GM19438 (cell line): Measurements from ENCODE around the gene CKAP4.

ENCODE experiments used
- ATAC-seq: cut with Tn5 transposase; IDR thresholded peaks from one replicate; pipeline ENCODE4 v1.9.1; 2021; ENCODE audit warnings: low read depth; ENCODE audit not compliant: unreplicated experiment

Gene CKAP4

GRCh38 chr12:106243620-106244019 is 4.2 kb downstream of the CKAP4 start:
- ATAC-seq = no peak

DNA sequence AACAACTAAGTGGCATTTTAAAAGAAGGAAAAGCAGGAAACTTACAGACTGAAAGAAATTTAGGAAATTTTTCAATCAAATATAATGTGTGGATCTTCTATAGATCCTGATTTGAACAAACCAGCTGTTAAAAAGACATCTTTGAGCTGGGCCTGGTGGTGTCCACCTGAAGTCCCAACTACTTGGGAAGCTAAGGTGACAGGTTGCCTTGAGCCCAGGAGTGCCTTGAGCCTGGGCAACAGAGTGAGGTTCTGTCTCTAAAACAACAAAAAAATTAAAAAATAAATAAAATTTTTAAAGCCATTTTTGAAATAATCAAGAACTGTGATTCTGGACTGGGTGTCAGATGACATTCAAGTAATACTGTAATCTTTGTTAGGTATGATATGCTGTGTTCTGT is 7.0 kb downstream of the CKAP4 start:
- no peak for ATAC-seq

GRCh38 chr12:106239951-106240335 is 7.9 kb downstream of the CKAP4 start:
- ATAC-seq = no peak

GRCh38 chr12:106239241-106239950 is 8.4 kb downstream of the CKAP4 start:
- ATAC-seq = no peak

GRCh38 chr12:106238146-106238545 is 9.7 kb downstream of the CKAP4 start:
- no peak for ATAC-seq

GRCh38 chr12:106235770-106236169 is 12.1 kb downstream of the CKAP4 start:
- ATAC-seq = no peak

DNA sequence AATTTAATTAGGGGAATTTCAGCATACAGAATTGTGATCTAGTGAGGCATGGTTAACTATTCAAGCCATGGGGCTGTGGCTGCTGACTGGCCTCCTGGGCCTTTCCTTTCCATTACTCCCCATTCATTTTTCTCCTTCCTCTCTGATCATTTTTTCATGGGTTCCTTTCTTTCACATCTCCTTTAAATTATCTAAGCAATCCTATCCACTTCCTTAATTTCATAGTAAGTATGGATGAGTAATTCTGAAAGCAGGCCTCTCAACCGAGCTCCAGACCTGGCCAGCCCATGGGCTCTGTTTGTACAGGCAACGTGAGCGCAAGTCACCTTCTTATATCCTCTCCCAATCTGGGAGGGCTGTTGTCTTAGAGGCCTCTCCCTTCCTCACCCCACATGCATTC is 13.4 kb downstream of the CKAP4 start:
- ATAC-seq = no peak

- no peak for ATAC-seq
These were observed 14.8 kb downstream of the CKAP4 start for GRCh38 chr12:106233011-106233410.

DNA sequence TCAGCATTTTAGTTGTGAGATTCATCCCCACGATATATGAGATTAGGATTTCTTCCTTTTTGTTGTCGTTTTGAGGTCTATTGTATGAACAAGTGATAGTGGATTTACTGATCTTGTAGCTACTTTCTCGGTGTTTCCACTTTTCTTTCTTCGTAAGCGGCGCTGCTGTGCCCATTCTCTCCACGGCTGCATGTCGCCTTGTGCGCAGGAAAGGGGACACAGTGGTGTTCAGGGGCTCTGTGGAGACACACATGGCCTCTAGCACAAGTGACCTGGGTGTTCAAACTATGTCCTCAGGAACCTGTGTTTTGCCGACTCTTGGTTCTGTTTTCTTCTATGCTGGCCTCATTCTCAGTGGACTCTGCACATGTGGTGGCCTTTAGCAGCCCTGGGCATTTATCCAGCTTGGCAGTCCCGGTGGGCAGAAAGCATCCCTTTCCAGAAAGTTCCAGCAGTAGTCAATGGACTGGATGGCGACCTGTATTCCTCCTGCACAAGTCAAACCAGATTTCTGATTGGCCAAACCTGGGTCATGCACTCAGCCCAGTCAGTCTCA is 18.7 kb downstream of the CKAP4 start:
- no peak for ATAC-seq

DNA sequence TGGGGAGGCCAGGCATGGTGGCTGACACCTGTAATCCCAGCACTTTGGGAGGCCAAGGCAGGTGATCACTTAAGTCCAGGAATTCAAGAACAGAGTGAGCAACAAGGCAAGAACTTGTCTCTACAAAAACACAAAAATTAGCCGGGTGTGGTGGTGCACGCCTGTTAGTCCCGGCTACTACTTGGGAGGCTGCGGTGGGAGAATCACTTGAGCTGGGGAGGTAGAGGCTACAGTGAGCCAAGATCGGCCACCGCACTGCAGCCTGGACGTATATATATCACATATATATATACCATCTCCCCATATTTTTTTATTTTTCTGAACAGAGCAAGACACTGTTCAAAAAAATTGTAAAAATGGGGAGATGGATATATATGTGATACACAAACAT is 19.5 kb downstream of the CKAP4 start:
- no peak for ATAC-seq

GRCh38 chr12:106227641-106228319 is 20.0 kb downstream of the CKAP4 start:
- no peak for ATAC-seq

- ATAC-seq = no peak
These were observed 20.8 kb downstream of the CKAP4 start for GRCh38 chr12:106226884-106227640.

DNA sequence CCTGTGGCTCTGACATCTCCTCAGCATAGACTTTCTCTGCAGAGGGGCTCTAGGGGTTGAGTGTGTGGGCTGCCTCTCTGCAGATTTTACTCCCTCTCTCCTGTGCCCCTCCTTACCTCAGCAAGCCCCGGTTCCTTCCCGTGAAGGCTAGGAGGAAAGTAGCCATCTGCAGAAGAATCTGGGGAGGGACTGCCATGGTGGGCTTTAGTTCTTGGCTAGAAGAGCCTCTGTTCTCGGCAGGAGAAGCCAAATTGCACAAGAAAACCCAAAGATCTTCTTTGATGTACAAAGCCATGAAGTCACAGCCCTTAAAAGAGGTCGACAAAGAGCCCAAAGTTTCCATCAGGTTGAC is 23.5 kb downstream of the CKAP4 start:
- ATAC-seq = no peak

DNA sequence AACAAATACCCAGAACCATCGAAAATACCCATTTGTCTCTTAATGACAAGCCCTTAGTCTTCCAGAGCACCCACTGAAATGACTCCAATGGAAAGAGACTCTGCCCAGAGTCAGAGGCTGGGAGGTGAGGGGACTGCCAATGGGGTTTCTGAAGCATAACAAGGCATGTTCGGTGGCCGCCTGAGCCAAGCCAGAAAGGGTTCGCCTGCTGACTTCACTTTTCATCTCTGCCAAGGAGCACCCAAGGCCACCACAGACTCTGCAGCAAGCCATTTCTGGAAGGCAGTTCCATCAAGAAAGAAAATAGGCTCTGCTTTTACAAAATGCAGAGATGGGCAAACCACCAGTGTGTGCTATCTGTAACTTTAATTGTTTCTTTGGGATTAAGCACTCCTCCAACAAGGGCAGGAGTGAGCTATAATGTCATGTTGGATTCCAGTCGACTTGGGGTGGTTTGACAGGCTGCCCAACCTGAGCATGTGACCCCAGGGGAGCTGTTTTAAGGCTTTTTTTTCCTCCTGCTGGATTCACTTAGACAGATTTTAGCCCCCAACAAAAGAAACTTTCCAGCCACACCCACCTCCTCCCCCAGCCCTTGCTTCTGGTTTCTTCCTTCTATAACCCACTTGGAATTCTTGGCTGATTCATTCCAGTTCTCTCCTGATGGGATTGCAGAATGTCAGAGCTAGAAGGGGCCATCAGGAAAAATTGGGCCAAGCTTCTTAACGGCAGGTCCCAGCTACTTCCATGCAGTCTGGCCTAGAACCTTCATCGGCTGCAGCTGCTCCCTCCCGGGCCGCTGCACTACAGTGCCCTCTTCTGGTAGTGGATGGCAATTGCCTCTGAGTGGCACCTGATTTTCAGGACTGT is 24.1 kb downstream of the CKAP4 start:
- ATAC-seq = no peak

GRCh38 chr12:106220536-106220935 is 27.3 kb downstream of the CKAP4 start:
- no peak for ATAC-seq

DNA sequence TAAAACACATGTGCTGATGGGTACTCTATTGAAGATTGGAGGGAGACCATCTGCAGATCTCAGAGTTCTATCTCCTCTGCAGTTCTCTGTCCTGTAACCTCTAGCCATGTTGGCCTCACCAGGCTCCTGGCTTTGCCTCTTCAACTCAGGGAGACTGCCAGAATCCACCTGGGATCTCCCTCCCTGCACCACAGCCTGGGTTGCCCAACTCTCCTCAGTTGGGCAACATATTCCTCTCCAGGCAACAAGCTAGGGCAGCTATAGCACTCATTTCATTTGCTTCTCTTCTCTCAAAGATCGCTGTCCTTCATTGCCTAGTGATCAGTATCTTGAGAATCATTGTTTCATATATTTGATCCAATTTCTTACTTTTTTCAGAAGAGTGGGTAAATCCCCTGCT is 28.8 kb downstream of the CKAP4 start:
- no peak for ATAC-seq

- no peak for ATAC-seq
These were observed 30.1 kb downstream of the CKAP4 start for GRCh38 chr12:106217706-106218105.

DNA sequence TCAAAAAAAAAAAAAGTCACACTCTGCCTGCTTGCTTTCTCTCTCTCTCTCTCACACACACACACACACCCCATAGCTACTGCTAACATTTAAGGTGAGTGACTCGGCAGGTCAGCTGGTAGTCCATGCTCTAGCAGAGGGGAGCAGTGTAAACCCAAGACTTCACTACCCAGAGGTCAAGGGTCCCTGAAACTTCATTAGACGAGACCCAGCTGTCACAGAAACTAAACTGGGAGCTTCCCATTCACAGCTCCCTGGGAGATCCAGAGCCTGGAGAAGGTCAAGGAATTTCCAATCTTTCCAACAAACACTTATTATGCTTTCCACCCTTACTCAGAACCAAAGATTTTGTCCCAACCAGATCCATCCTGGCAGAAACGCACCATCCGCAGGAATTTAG is 33.2 kb downstream of the CKAP4 start:
- ATAC-seq = no peak

- ATAC-seq = no peak
These were observed 34.2 kb downstream of the CKAP4 start for GRCh38 chr12:106213662-106214061.

DNA sequence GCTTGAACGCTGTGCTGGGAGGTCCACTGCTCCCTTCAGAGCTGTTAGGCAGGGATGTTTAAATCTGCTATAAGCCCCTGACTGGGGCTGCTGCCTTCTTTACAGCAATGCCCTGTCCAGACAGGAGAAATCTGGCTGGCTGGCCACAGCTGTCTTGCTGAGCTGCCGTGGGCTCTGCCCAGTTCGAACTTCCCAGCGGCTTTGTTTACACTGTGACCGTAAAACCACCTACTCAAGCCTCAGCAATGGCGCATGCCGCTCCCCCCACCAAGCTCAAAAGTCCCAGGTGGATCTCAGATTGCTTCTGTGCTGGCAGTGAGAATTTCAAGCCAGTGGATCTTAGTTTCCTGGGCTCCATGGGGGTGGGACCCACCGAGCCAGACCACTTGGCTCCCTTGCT is 35.8 kb downstream of the CKAP4 start:
- no peak for ATAC-seq
